Raji (cell line): ENCODE data around the gene LTB4R2.

Experiments
- POLR2A ChIP-seq: IDR thresholded peaks from 2 replicates; pipeline ENCODE4 v1.6.1; 2011; ENCODE audit warnings: low read depth, low read length, control low read depth; ENCODE audit not compliant: insufficient read depth

The LTB4R2 gene

DNA sequence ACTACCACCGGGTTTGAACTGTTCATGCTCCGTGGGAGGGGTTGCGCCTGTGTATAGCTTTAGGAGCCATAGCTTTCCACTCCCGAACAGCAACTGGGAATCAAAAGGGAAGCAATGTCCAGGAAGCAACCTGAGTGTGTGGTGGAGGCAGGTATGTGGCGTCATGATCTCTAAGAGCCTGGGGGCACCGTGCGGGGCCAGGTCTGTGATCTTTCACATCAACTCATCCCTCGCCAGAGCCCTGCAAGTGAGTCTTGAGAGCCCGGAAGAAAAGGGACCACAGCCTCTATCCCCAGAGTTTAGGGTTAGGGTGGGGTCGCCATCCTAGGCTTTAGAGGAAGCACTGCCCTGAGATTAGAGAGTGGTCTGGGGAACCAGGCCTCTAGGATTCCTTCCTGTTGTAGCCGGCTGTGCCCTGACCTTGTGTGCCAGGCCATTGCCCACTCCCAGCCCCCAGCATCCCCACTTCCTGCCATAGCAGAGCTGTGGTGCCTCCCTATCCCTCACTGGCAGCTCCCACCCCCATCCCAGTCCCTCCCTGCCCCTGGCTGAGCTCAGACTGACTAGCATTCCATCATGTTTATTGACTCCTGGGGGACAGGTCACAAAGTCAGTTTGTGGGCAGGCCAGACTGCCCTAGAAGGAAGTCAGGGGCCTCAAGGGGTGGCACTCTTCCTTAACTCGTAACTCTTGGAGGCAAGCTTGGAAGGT is 25.7 kb downstream of the LTB4R2 start:
- TF ChIP-seq POLR2A: no peak

GRCh38 chr14:24337144-24337823 is 27.3 kb downstream of the LTB4R2 start:
- no peak for TF ChIP-seq POLR2A

GRCh38 chr14:24337824-24338175 is 27.9 kb downstream of the LTB4R2 start:
- TF ChIP-seq POLR2A: no peak

DNA sequence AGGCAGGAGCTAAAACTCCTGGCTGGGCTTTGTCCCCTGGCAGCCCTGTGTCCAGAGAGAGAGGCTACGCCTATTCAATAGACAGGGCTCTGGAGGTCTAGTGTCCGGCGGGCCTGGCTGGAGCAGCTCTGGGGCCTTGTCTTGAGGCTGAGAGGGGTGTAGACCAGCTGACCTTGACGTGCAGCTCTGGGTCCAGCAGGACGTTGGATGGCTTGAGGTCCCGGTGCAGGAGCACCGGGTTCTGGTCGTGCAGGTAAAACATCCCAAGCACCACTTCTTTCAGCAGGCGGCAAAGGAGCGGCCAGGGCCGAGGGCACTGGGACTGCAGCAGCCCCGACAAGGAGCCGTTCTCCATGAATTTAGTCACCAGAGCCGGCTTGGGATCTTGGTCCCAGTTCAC is 28.9 kb downstream of the LTB4R2 start:
- TF ChIP-seq POLR2A: no peak

DNA sequence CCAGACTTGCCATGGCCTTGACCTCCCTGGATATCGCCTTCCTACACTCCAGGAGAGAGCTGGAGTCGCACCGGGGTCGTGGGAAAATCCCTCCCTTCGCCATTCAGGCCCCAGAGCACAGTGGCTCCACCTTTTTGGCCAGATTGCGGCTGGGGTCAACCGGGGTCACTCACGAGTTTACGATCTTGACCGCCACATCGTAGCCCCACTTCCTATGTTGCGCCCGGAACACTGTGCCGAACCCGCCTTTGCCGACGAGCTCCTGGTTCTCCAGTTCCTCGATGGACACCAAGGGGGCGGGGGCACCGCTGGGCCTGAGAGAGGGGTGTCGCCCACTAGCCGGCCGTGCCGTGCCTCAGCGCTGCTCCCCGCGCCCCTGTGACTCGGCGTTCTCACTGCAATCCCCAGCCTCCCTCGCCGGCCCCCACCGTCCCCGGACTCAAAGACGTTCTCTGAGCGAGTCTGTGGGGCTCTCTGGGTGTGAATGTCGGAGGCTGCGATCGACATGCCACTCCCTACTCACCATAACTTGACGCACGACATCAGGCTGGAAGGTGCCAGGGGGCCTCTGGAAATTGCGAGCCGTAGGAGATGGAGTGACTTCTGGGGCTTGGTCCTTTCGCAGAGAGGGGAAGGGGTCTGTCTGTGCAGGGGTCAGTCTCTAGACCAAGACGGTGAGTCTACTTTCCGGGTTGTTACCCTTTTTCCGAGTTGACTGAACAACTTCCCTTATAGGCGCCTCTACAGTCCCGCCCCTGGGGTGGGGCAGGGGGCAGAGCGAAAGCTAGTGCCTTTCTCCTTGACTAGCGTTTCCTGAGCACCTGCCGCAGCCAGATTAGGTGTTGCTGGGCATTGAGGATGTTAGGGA is 29.6 kb downstream of the LTB4R2 start, which contains the start of gene RIPK3:
TSS of gene RIPK3 (minus strand) at position 708 of the 868 bp plus-strand sequence. CDS start at position 543, 165 bp downstream.
- peak; percentile 66 for TF ChIP-seq POLR2A

DNA sequence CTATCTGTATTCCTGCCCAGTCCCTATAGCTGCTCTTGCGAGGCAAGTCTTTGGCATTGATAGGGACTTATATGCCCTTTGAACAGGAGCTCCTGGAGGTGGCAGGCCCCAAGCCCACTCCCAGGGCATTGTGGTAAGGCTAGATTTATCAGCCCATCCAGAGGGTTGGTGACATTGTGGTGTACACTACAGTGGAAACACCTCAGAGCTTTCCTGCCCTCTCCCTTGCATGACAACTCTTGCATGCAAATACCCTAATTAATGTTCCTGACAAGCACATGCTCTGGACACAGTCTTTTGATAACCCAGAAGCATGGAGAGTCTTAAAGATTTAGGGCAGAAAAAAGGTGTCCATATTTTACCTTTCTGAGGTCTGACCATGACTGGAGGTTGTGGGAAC is 30.7 kb downstream of the LTB4R2 start:
- TF ChIP-seq POLR2A: no peak

- TF ChIP-seq POLR2A: no peak
These were observed 32.9 kb downstream of the LTB4R2 start for GRCh38 chr14:24342889-24343288.

GRCh38 chr14:24343795-24344660 is 34.1 kb downstream of the LTB4R2 start:
- TF ChIP-seq POLR2A: no peak

DNA sequence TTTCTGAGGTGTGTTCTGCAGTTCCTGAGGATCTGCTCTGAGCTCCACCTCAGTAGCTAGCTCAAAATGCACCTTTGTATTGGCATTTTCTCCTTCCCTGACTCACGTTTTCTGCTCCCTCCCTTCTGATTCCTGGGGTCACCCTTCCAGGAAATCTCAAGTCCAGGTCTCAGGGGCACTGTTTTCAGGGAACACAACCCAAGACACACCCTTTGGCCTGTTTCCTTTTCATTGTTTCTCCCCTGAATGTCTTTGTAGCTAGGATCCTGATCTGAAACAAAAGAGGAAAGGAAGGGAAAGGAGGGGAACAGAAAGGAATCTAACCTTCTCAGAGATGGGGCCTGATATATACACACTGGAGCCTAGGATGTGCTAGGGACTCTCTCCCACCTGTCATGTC is 37.2 kb downstream of the LTB4R2 start:
- no peak for TF ChIP-seq POLR2A

DNA sequence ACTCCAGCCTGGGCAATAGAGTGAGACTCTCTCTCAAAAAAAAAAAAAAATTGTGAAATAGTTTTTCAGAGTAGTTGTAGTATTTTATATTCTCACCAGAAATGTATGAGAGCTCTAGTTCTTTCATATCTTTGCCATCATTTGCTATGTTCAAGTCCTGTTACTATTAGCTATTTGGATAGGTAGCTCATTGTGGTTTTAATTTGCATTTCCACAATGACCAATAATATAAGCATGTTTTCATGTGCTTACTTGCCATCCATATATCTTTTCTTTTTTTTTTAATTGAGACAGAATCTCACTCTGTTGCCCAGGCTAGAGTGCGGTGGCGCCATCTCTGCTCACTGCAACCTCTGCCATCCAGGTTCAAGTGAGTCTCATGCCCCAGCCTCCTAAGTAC is 38.2 kb downstream of the LTB4R2 start:
- TF ChIP-seq POLR2A: no peak

- TF ChIP-seq POLR2A: no peak
These were observed 39.8 kb downstream of the LTB4R2 start for GRCh38 chr14:24349742-24350141.

DNA sequence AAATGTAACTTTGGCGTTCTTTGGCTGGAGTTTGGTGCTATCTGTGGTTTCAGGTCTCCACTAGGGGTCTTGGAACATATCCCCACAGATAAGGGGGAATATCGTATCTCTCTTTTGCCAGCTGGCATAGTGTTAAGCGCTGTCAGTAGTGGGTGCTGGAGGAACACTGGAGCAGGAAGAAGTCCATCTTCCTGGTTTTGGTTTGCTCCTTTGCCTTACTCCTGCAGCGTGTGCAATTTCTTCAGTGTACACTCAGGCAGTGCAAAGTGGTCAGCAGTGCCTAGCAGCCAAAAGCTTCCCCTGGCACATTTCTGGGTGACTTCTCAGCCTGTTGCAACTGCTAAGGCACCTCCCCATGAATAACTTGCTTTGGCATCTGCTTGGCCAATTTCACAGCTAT is 41.6 kb downstream of the LTB4R2 start:
- no peak for TF ChIP-seq POLR2A

- TF ChIP-seq POLR2A: no peak
These were observed 43.9 kb downstream of the LTB4R2 start for GRCh38 chr14:24353559-24354481.

DNA sequence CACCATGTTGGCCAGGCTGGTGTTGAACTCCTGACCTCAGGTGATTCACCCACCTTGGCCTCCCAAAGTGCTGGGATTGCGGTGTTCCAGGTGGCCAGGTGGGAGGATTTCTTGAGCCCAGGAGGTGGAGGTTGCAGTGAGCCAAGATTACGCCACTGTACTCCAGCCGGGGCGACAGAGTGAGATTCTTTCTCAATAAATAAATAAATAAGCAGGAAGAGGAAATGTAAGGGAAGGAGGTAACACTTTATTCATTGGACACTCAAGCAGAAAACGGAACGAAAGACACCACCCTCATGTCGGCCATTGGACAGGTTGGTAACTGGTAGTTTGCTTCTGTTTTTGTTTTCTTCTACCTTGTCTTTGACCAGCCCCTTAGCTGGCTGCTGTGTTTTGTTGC is 45.1 kb downstream of the LTB4R2 start:
- no peak for TF ChIP-seq POLR2A
